NCI-H1694 treated with DMSO at 0.1 percent for 48 hours (cell line): ENCODE results near the gene LSAMP.
A peak's percentile ranks its signal among the peaks of the same experiment; 100 is the strongest.

Experiments used
- DNase-seq: peaks from one replicate; lab custom pipeline; 2025; lab: John Stamatoyannopoulos, UW

Gene LSAMP

DNA sequence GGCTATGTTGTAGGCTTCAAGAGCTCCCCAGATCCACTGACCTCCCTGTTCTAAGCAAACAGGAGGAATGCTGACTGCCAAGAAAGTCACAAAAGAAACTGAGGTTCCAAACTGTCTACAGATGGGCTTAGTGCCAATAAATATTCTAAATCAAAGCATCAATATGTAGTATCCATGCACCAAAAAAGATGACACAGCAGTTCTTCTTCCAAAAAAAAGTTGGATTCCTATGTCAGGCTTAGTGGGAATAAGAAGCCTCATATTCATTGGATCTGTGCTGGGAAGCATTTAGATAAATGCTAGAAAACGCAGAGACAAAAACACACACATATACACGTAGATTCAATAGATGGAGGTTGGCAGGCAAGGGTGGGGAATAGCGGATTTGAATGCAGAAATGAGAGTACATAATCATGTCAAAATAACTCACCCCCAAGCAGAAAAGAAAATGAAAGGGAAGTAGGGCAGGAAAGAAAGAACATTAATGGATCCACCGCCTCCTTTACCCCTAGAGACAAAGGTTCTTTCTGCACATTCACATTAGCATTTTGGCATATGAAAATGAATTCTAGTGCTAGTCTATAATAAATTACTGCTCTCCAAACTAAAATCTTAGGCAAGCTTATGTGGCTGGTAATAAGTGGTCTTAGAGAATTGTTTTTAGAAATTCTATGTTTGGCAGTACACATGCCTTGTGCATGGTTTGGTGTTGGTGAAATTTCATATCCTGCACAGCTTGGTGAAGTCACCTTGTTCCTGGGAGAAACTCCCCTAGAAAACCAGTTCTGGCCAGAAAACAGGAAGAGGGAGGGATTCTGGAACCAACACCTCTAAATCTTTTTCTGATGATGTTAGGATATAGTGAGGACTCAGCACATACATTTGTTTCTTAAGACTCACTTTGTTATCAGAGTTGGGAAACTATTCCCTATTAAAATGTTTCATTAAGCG lies 283.4 kb downstream of the LSAMP start:
- no peak for DNase-seq

DNA sequence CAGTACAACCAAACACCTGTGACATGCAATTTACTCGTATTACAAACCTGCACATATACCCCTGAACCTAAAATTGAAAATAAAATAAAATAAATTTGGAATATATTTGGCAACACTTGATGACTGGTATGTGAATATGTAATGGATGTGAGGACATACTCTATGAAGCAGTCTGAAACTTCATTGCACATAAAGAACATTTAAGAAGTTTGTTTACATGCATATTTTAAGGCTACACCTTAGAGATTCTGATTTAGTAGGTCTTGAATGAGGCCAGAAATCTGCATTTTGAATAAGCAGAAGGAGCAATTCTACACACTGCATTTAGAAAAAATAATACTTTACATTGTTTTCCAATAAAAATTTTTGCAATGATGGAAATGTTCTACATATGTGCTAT lies 284.7 kb downstream of the LSAMP start:
- no peak for DNase-seq

DNA sequence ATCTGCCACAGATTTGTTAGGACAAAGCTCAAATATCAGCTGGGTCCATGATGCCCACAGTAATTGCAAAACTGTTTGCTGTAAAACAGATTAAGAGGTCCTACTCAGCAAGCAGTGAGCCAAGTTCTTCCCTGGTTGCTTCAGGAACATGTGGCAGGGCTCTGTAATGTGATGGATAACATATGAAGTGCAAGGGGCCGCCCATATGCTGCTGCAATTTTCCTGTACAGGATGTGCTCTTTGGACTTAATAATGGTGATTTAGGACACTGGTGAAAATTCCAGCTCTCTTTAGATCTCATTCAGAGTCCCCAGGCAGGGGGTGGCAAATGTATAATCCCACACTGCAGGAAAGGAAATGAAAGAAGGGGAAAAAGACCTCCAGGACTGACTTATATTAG lies 289.4 kb downstream of the LSAMP start:
- peak; percentile 86 for DNase-seq

DNA sequence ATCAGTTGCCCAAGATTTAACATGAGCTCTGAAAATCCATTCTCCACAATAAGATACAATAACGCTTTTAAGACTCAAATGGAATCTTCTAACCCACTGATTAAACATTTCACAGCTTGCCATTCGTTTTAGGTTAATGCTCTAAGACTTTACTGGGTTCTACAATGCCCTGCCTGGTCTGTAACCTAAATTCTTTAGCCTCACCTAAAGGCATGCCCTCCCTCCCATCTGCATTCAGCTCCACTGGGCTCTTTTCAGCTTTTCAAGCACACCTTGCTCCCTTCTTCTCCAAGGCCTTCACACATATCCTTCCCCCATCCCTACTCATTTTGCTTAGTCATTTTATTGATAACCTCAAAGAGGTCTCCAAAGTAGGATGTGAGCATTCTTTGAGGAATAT lies 290.9 kb downstream of the LSAMP start:
- DNase-seq, result no peak

DNA sequence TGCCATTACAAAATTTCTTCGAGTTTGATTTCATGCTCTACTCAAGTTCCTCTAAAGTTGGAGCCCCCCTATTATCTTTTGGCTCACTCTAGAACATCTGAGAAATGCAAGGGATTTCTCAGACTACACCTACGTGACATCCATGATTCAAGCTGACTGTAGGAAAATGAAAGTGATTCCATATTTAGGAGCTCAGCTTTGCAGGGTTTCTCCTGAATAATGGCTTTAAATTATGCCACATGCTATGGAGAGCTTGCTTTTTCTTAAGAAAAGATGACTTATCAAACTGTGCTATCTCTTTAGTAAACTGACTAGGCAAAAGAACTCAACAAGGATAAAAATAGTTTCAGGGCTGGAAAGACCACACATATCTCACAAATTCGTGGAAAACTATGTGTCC lies 292.1 kb downstream of the LSAMP start:
- no peak for DNase-seq

DNA sequence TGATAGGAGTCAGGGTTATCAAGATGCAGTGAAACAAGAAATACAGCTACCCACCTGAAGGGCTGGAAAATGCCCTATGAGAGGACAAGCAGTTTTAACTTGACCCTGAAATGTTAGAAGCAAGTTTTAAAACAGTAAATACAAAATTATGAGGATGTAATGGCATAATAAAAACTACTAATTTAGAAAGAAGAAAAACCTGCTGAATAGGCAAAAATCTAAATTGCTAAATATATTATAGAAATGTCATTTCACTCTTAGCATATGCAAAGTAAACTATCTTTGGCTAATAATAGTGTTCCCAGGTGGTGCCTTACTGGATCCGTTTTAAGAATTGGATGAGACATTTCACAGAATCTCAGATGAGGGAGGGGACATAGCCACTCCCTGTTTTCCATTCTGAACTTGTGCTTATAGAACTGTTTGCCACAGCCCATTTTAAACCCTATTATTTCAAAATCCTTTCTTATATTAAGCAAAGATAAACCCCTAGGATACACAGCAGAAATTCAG lies 294.6 kb downstream of the LSAMP start:
- DNase-seq, result no peak

DNA sequence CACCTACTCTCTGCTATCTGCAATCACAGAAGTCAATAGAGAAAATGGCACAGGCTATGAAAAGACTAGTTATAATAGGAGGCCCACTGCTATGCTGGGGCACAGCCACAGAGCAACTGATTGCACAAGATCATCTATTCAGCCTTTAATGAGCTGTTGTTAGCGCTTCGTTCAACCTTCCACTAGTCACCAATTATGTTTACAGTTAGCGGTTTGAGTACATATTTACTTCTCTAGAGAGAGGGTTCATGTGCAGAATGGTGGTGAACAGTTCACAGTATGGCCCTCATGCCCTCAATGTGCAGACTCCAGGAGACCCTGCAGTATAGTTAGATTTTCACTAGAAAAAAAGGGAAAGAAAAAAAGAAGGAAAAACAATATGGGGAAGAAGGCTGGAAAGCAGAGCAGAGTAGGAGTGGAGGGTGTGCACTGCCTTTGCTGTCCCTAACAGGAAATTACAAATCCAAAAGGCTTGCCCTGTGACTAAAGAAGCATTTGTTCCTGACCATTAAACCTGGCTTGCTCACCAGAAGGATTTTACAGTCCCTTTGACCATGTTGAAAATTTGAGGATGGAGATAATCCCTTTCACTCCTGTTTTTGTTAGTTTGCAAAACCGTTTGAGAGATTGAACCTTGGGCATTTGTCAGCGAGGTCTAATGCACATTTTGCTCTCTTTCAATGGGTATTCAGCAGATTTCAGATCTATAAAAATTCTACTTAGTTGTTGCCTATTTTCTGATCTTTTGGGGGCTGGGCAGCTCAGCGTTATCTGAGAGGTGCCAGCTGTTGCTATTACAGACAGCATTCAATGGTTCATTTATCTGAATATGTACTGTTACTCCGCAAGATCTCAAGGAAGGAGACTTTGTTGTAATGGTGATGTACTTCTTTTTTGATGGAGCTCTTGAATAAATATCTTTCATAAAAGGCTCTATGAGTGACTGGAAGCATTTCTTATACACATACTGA lies 296.1 kb downstream of the LSAMP start:
- peak; percentile 62 for DNase-seq

DNA sequence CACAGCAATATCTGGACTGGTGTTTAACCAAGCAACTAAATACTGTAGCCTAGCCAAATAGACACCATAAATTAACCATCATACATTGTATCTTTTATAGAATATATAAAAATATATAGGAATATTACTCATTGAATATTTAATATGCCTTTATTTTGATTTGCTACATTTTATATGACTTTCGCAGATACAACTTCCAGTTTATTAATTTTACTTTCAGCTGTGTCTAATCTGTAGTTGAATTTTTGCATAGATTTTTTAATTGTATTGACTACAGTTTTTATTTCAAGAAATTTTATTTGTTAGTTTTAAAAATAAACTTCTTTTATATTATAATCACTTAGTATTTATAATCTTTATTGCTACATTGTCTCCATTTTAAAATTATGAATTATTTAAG lies 299.7 kb downstream of the LSAMP start:
- no peak for DNase-seq

DNA sequence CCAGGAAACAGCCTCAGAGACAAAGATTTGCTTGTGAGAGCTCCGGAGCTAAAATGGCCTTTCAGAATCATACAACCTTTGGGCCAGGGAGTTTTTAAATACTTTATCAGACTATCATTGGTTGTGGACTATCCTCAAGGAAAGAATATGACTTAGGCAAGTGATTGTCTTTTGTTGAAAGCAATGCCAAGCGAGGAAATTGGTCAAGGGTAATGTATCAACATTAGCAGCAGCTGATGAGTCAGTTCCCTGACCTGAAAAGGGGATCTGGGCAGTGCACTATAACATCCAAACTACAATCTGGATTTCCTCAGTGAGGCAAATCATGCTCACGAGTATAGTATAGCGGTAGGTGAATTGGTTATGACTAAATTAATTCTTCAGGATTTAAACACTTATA lies 303.6 kb downstream of the LSAMP start:
- no peak for DNase-seq

DNA sequence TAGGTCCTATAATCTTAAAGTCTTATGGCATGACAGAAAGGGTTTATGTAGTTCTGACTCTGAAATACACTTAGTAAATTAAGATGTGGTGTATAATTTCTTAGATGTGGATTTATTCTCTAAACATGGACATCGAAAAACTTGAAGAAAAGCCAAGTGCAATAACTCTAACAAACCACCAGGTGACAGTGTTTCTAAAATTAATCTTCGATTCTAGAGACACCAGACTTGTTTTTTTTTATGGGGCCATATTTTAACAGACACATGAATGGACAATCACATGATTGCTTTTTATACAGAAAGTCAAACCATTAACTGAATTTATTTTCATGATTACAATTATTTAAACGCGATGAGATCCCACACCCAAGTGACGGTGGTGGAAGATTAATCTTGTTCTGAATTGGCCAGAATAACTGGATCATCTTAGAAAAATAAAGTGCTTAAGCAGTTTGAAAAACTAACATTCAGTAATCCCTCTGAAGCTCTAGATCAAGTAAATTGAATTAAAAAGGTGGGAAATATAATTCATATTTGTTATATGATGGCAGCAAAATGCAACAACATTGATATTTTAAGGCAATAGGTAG lies 305.1 kb downstream of the LSAMP start:
- no peak for DNase-seq

DNA sequence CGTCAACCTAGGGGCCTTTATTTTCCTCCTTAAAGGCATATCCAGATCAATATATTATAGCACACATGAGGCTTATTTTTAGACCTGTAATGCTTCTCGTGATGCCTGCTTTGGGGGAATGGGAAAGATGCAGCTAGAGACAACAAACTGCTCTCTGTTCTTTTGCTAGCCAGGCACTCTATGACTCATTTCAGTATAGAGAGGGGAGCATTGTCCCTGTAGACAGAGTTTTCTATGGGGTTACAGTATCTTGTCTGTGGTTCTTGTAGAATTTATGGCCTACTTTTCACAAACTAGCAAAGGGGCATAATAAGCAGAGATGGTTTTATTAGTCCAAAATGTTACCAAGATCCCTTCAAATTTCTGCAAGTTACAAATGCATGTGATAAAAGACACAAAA lies 305.6 kb downstream of the LSAMP start:
- no peak for DNase-seq

DNA sequence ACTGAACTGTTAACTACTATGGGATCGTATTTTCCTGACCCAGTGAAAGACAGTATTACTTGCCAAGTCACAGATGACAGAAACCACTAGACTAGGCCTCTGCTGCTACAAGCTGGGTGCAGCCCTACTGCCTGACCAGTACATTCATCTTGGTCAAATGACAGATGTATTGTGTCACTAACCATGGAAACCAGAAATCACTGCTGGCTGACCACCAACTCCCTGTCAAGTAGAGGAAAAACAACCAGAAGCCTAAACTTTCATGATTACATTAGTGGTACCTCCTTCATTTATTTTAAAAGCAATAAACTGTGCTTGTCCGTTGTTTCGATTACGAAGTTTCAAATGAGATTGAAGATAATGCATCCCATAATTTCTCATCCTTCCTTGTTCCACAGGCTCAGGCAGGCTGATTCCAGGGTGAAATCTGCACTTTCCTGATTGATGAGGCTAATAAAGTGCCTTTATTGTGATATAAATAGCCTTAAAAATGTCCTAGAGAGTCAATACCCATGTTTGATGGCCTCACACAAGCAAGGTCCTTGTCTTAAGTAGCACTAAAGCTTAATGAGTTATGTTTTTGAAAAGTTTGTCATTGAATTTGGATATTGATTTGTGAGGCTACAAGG lies 309.7 kb downstream of the LSAMP start:
- DNase-seq, result no peak

DNA sequence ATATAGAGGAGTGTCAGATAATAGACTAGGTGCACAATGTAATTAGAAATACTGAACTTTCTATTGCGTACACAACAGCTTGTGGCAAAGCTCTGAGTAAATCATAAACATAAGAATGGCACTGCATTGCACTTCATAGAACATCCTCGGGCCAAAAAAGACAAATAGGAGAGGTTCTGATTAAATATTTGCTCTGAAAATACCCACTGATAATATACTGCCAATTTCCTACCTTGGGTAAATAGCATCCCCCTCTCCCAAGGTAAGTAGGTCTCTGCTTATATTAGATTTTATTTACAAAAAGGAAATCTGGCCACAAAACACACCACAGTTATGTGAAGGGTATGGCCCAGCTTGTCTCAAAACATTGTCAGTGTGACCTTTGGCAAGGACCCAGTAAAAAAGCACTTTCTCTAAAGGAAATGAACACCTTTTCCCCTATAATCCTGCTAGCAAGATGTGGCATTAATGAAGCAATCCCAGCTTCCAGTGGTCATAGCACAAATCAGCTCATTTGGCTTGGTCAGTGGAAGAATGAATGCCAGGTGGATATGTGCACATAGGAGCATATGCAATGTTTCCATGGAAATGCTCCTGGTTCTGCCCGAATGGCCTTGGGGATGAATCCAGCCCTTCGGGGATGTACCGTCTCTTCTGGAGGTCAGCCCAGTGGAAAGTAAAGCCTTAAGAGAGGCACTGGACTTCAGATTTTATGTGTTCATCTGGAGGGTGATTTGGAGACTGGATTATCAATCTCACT lies 315.9 kb downstream of the LSAMP start:
- no peak for DNase-seq

DNA sequence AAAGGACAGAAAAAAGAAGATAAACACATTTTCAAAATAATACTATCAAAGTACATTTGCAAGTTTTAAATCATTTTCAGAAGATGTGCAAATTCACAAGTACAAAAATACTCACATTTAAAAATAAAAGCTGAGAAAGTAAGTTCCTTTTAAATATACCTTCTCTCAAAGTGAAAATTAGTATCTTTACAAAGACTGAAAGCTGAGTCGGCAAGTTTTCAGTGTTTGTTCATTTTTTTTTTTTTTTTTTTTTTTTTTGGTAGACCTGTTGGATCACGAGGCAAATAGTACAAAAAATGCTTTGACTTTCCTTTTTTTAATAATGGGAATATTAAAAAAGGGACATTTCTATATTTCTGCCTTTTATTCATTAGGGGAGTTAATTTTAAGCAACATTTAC lies 317.8 kb downstream of the LSAMP start:
- no peak for DNase-seq

DNA sequence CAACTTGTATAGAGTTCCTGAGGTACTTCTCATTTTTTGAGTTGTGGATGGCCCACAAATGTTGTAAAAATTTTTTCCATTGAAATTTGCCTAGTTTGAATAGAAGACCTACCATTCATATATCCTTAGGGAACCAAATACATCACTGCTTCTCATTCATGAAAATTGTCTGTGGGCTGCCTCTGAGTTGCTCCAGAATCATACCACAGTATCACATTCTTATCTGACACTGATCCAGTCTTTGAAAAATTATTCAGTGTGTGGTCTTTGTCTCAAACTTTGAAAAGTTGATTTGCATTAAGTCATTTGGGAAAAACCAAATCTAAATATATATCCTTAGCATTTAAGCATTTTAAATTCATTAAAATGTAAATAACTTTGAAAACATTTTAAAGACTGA lies 321.1 kb downstream of the LSAMP start:
- no peak for DNase-seq

DNA sequence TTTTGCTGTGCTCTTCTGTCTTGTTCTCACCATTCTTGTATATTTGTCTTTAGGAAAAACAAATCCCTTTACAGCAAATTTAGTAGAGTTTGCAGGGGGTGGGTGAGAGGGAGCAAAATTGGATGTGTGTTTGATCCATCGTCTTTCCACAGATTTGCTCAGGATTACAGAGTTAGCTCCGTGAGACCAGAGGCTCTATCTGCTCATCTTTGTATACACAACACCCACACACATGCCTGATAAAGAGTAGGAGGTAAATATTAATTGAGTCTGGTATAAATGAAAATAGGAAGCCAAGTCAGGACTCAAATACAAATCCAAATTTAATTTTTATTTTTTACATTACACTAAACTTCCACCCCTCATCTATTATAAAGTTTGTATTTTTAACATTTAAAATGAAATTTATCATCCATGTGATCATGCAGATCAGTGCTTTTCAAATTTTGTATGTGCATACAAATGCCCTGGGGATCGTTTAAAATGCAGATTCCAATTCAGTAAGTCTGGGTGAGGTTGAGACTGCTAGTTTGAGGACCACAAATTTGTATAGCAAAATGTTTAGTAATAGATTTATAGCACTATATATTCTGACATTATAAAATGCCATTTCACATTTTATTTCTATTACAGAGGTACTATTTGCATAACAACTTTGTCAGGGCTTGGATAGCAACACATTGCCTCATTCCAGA lies 326.7 kb downstream of the LSAMP start:
- DNase-seq, result peak; percentile 65

DNA sequence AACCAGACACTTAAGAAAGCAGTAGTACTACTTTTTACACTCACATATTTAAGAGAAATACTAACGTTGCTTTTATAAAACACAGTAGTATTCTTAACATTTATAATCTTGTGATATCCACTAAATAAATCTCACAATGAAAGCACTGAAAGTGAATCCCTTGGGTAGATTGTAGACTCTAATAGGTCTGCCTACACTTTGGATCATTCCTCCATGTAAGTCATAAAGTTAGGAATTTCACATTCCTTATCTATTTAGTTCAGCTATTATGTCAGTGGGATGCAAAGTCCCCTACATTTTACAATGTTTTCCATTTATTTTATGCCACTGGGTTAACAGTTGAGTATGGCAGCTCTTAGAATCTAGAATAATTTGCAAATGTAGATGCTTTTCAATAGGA lies 330.7 kb downstream of the LSAMP start:
- DNase-seq, result no peak

DNA sequence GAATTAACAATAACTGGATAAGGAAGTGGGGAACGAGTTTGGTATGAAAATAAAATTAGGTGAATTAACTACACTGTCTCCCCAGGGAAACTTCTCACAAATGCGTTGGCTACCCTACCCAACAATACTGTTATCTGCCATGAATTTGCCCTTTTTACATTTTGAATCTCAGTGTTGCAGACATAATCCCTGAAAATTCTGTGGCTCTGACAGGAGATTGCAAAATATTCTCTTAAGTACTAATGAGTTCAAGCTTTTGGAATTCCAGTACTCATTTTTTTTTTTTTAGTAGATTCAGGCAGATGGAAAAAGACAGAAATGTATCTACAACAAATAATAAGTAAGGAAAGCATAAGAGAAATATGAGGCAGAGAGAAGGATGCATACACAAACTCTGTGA lies 332.6 kb downstream of the LSAMP start:
- no peak for DNase-seq

DNA sequence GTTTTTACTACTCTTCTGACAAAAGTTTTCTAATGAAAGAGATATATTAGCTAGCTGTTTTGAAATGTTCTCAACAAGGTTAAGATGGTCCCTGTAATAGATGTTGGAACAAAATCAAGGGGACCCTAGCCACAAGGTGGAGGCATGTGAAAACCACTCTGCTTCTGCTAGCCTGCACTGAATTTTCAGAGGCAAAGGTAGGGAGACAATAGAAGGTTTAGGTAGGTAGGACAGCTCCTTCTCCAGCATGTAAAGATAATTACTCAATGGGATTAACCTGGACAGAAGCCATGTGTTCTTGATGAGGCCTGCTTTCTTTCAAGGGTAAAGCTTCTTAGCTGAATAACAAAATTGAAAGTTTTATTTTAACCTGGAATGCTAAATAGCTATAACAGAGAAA lies 333.5 kb downstream of the LSAMP start:
- DNase-seq, result no peak

DNA sequence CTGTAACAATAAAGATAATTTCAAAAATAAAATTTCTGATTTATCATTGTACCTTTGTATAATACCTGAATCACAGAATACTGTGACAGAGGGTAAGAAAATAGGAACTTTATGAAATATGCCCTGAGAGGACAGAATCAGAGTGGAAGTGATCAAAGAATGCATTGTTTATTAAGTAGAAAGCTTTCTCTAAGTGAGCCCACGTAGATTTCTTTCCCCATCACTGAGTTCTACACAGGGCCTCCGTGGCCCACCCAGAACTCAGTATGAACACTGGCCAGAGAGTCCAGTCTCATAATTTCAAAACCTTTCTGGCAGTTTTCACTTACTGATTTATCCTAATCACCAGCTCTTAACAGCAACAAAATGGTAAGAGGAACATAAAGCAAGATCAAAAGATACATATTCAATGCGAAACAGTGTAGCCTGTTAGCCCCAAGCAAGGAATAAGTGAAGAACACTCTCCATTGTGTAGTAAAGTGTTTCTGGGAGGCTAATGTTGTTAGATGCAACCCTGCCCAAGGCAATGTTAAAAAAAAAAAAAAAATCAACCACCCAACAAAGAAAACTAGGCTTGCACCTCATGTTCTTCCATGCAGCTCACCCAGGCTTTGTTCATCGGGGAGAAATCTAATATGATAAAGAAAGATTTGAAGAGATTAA lies 341.3 kb downstream of the LSAMP start:
- no peak for DNase-seq
